A673 (cell line): ENCODE measurements around the gene IL17F. TPM values are rescaled to one million over a fixed set of nuclear protein-coding genes. Genes with fewer than 3 reads are reported as not detected.

Experiments
- BruUV-seq: library from RNA; stranded (reverse); fragments of 400-500 nt; replicated peaks from 2 replicates; lab custom pipeline; 2021; lab: Mats Ljungman, UMichigan
- CTCF ChIA-PET: fragments of 300-600 bp; sonication (Branson Sonifier 250); formaldehyde crosslinking; loops from one replicate; lab custom pipeline; 2022; ENCODE audit warnings: antibody characterized with exemption; lab: Charles Lee
- POLR2A ChIA-PET: fragments of 300-600 bp; sonication (Branson Sonifier 250); formaldehyde crosslinking; loops from one replicate; lab custom pipeline; 2022; ENCODE audit warnings: antibody characterized with exemption; ENCODE audit not compliant: low non-redundant PET; lab: Charles Lee
- DNase-seq: peaks from one replicate; pipeline ENCODE4 v3.0.0-alpha.2; 2015; ENCODE audit warnings: low spot score
- H3K27ac ChIP-seq: fragments of 200-600 bp; sonication (generic); 2 replicates; pipeline ENCODE4 v1.5.1; 2016; ENCODE audit warnings: mixed run types, low read depth, mild to moderate bottlenecking, mixed read lengths, antibody characterized with exemption, low read length; ENCODE audit not compliant: poor library complexity, severe bottlenecking
- H3K27me3 ChIP-seq: fragments of 200-600 bp; sonication (generic); replicated peaks from 2 replicates; pipeline ENCODE4 v1.6.1; 2017; ENCODE audit warnings: mixed run types, low read depth, mild to moderate bottlenecking, mixed read lengths, antibody characterized with exemption, low read length; ENCODE audit not compliant: insufficient read depth, poor library complexity
- H3K36me3 ChIP-seq: fragments of 200-600 bp; sonication (generic); 2 replicates; pipeline ENCODE4 v1.6.1; 2016; ENCODE audit warnings: mixed run types, mild to moderate bottlenecking, mixed read lengths, antibody characterized with exemption, low read length; ENCODE audit not compliant: insufficient read depth, poor library complexity, severe bottlenecking
- H3K4me1 ChIP-seq: fragments of 200-600 bp; sonication (generic); 2 replicates; pipeline ENCODE4 v1.6.1; 2017; ENCODE audit warnings: mixed run types, mild to moderate bottlenecking, mixed read lengths, antibody characterized with exemption, low read length; ENCODE audit not compliant: insufficient read depth, poor library complexity, severe bottlenecking
- H3K4me3 ChIP-seq: fragments of 200-600 bp; sonication (generic); 2 replicates; pipeline ENCODE4 v1.5.1; 2016; ENCODE audit warnings: low read depth, mixed run types, mild to moderate bottlenecking, mixed read lengths, low read length; ENCODE audit not compliant: poor library complexity, severe bottlenecking
- H3K9me3 ChIP-seq: fragments of 200-600 bp; sonication (generic); 2 replicates; pipeline ENCODE4 v1.6.1; 2016; ENCODE audit warnings: mixed run types, low read depth, mild to moderate bottlenecking, mixed read lengths, antibody characterized with exemption, low read length; ENCODE audit not compliant: poor library complexity, severe bottlenecking
- EZH2 ChIP-seq: fragments of 200-600 bp; sonication (generic); IDR thresholded peaks from 2 replicates; pipeline ENCODE4 v1.6.1; 2017; ENCODE audit warnings: borderline replicate concordance, low read depth, mild to moderate bottlenecking, mixed read lengths, antibody characterized with exemption, low read length; ENCODE audit not compliant: poor library complexity, severe bottlenecking
- intact Hi-C: fragments of 100-400 bp; cut with micrococcal nuclease; formaldehyde crosslinking; loops from one replicate; pipeline ENCODE4 v1.10.0; 2022; ENCODE audit not compliant: unreplicated experiment
- total RNA-seq: library from RNA; stranded (reverse); gene quantifications from 2 replicates; pipeline ENCODE4 v1.2.3, GENCODE V29; 2021
- TF ChIP-seq, protein P1 (sequence below): fragments of 300-800, 200-600 bp; sonication (generic); conservative IDR thresholded peaks from 2 replicates; pipeline ENCODE4 v1.5.1; 2017; ENCODE audit warnings: low read depth, mild to moderate bottlenecking, antibody characterized with exemption, low read length, moderate library complexity, mixed read lengths

Gene IL17F
- total RNA-seq, 1 experiment from 2014 or later: not detected

DNA sequence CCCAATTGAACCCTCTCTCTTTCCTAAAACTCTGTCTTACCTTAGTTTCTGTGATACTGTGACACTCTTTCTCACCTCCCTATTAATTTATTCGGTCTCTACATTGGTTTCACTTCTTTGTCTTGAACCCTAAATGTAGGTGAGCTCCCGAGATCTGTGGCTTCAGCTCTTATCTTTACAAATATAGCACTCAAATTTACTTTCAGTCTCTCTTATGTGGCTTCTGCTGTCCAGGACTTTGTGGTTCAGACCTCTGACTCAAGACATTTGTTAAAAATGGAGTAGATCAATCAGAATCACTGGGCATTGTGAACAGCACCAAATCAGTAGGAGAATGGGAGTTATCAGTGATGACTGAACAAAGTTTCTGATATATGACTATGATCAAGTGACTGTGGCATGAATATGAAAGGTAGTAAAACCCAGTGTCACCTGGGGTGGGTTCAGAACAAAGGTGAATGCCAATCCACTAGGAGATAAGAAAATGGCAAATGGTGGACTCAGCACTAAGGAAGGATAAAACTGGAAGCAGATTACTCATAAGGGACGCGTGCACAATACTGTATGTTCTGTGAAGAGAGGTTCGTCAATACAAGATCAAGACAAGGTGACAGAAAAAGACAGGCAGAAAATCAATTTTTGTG is 27.2 kb downstream of the IL17F start:
- DNase-seq: no peak
- ChIA-PET POLR2A (no interaction called here), CTCF (no interaction called here)
- no peak overlapping the region for H3K4me3 ChIP-seq
- H3K36me3 ChIP-seq: no peaks in the 10 kb centered on the region
- intact Hi-C loops: no loop called here
- no peaks in the 10 kb centered on the region for H3K9me3 ChIP-seq
- no peaks in the 10 kb centered on the region for H3K27me3 ChIP-seq
- BruUV-seq: no TSS peak
- H3K27ac ChIP-seq: no peak overlapping the region
- TF ChIP-seq, protein P1, sequence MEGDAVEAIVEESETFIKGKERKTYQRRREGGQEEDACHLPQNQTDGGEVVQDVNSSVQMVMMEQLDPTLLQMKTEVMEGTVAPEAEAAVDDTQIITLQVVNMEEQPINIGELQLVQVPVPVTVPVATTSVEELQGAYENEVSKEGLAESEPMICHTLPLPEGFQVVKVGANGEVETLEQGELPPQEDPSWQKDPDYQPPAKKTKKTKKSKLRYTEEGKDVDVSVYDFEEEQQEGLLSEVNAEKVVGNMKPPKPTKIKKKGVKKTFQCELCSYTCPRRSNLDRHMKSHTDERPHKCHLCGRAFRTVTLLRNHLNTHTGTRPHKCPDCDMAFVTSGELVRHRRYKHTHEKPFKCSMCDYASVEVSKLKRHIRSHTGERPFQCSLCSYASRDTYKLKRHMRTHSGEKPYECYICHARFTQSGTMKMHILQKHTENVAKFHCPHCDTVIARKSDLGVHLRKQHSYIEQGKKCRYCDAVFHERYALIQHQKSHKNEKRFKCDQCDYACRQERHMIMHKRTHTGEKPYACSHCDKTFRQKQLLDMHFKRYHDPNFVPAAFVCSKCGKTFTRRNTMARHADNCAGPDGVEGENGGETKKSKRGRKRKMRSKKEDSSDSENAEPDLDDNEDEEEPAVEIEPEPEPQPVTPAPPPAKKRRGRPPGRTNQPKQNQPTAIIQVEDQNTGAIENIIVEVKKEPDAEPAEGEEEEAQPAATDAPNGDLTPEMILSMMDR: no peak
- TF ChIP-seq EZH2: no peak
- H3K4me1 ChIP-seq: no peaks in the 10 kb centered on the region

- TF ChIP-seq EZH2: no peak
- TF ChIP-seq, protein P1: no peak
- ChIA-PET POLR2A (interaction anchor here (0.6 kb wide), 1 partner anchor 10 kb away, joined by 3 read pairs; no protein-coding TSS in a partner anchor), CTCF (no interaction called here)
- Histone ChIP-seq H3K4me1 (no peaks in the 10 kb centered on the region), H3K36me3 (no peaks in the 10 kb centered on the region), H3K4me3 (no peak overlapping the region), H3K27me3 (no peaks in the 10 kb centered on the region), H3K9me3 (no peaks in the 10 kb centered on the region), H3K27ac (no peak overlapping the region)
- no peak for DNase-seq
- no TSS peak for BruUV-seq
- intact Hi-C loops: no loop called here
Observed at GRCh38 chr6:52215787-52216186, 28.5 kb downstream of the IL17F start.

DNA sequence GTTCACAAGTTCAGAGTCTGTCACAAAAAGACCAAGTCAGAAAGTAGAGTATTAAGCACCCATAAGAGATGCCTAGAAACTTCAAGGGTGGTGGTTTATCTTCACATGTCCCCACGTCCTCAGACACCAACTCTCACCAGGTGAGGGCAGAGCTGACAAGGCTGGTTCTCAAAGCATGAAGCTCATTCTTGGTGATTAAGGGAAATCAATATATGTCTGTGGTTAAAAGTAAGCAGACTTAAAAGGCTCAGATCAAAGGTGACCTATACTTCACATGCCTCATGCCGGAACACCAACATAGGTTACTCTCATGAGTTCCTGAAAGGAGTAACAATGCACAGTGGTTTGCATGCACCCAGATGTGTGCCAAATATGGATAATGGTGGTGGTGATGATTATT is 31.2 kb downstream of the IL17F start:
- POLR2A ChIA-PET: no interaction called here
- no peaks in the 10 kb centered on the region for H3K27me3 ChIP-seq
- H3K27ac ChIP-seq: no peak overlapping the region
- TF ChIP-seq, protein P1: no peak
- no peak for TF ChIP-seq EZH2
- no TSS peak for BruUV-seq
- no peaks in the 10 kb centered on the region for H3K36me3 ChIP-seq
- H3K4me3 ChIP-seq: no peak overlapping the region
- DNase-seq: no peak
- H3K9me3 ChIP-seq: no peaks in the 10 kb centered on the region
- H3K4me1 ChIP-seq: no peaks in the 10 kb centered on the region
- intact Hi-C loops: no loop called here
- CTCF ChIA-PET: interaction anchor here (0.6 kb wide), 1 partner anchor 60 kb away, joined by 6 read pairs; no protein-coding TSS in a partner anchor
